Keratinocyte (primary cell): Measurements from ENCODE around the gene BTN3A1.

Experiments used
- CTCF ChIP-seq, 3 experiments: IDR thresholded peaks in 1 of 3; conservative IDR thresholded peaks in 1 of 3; optimal IDR thresholded peaks in 1 of 3; 2 replicates in 2 of 3; 3 replicates in 1 of 3; pipeline versions ENCODE3 to v1.5.1; 2011; ENCODE audit warnings: low read length in 3 of 3, mild to moderate bottlenecking in 3 of 3, moderate library complexity in 2 of 3, control low read depth in 1 of 3, inconsistent platforms in 1 of 3; ENCODE audit not compliant: insufficient read depth in 2 of 3; ENCODE audit errors: extremely low read depth in 1 of 3
- EZH2 ChIP-seq: IDR thresholded peaks from one replicate; pipeline ENCODE4 v1.6.1; 2012; ENCODE audit warnings: inconsistent platforms, mild to moderate bottlenecking, low read length, moderate library complexity

DNA sequence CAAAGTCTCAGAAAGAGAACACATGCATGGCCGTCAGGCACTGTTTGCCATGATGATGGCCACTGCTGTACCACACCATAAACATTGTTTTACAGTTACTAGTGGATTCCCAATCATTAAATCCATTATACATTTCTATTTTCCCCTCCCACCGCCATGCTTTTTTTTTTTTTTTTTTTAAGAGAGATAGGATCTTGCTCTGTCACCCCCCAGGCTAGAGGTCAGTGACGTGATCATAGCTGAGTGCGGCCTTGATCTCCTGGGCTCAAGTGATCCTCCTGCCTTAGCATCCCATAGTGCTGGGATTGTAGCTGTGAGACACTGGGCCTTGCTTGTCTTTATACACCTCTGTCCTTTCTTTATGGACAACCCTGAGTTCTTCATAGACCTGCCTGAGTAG, 33.9 kb downstream of the BTN3A1 start:
- TF ChIP-seq CTCF (optimal IDR thresholded peaks at IDR 0.05 in 1 of 3, IDR thresholded peaks at IDR 0.05 in 1 of 3, conservative IDR thresholded peaks at IDR 0.05 in 1 of 3; ENCODE audit: extremely low read depth in 1 of 3, insufficient read depth in 2 of 3, low read length in 3 of 3) (no peak), EZH2 (no peak)
